ENCODE results near the gene PCNX3.

Gene PCNX3

GRCh38 chr11:65615229-65615949, at the start of gene PCNX3:
Gene PCNX3 (plus strand): TSS chr11:65615776. CDS start chr11:65616312, 536 bp downstream.
- peak; percentile 100 for DNase-seq (ENCODE audit: low read depth)

- DNase-seq (ENCODE audit: low read depth): no peak
These were observed 46.2 kb upstream of the PCNX3 start for GRCh38 chr11:65569164-65569972.

- DNase-seq (ENCODE audit: low read depth): peak; percentile 99
These were observed 45.3 kb upstream of the PCNX3 start, which contains the start of gene ZNRD2 for GRCh38 chr11:65569973-65570918. Gene ZNRD2 (plus strand): TSS chr11:65570477. CDS start chr11:65570492, 15 bp downstream.

GRCh38 chr11:65571420-65571819, 44.2 kb upstream of the PCNX3 start:
- no peak for DNase-seq (ENCODE audit: low read depth)

- DNase-seq (ENCODE audit: low read depth): peak; percentile 52
These were observed 43.6 kb upstream of the PCNX3 start for GRCh38 chr11:65571940-65572339.

GRCh38 chr11:65572356-65573051, 43.1 kb upstream of the PCNX3 start, which contains the start of gene FAM89B:
Gene FAM89B (plus strand): TSS chr11:65572538. CDS start chr11:65572670, 132 bp downstream.
- peak; percentile 84 for DNase-seq (ENCODE audit: low read depth)

- DNase-seq (ENCODE audit: low read depth): no peak
These were observed 42.0 kb upstream of the PCNX3 start for GRCh38 chr11:65573391-65574079.

GRCh38 chr11:65574109-65574810, 41.3 kb upstream of the PCNX3 start:
- peak; percentile 94 for DNase-seq (ENCODE audit: low read depth)

- DNase-seq (ENCODE audit: low read depth): no peak
These were observed 40.6 kb upstream of the PCNX3 start for GRCh38 chr11:65574811-65575567.

GRCh38 chr11:65575568-65576231, 39.9 kb upstream of the PCNX3 start, which contains the start of gene EHBP1L1:
Gene EHBP1L1 (plus strand): TSS chr11:65576053. CDS start chr11:65576303, 250 bp downstream.
- DNase-seq (ENCODE audit: low read depth): peak; percentile 65

- DNase-seq (ENCODE audit: low read depth): no peak
These were observed 39.2 kb upstream of the PCNX3 start for GRCh38 chr11:65576232-65576866.

- DNase-seq (ENCODE audit: low read depth): peak; percentile 47
These were observed 38.5 kb upstream of the PCNX3 start for GRCh38 chr11:65576867-65577755.

- no peak for DNase-seq (ENCODE audit: low read depth)
These were observed 37.8 kb upstream of the PCNX3 start for GRCh38 chr11:65577756-65578109.

GRCh38 chr11:65578134-65578533, 37.4 kb upstream of the PCNX3 start:
- DNase-seq (ENCODE audit: low read depth): no peak

GRCh38 chr11:65578667-65579066, 36.9 kb upstream of the PCNX3 start:
- DNase-seq (ENCODE audit: low read depth): no peak

GRCh38 chr11:65579291-65579690, 36.3 kb upstream of the PCNX3 start:
- no peak for DNase-seq (ENCODE audit: low read depth)

- DNase-seq (ENCODE audit: low read depth): no peak
These were observed 35.4 kb upstream of the PCNX3 start for GRCh38 chr11:65580031-65580692.

Measured in iris pigment epithelial cell (primary cell).